A549 (cell line): Measurements from ENCODE around the gene PTGER3. TPM values are rescaled to one million over a fixed set of nuclear protein-coding genes. Genes with fewer than 3 reads are reported as not detected.

ENCODE experiments used
- ATAC-seq, 2 experiments: fragments of 200-7000 bp in 1 of 2; fragments of >200 bp in 1 of 2; cut with Nextera tagmentation in 1 of 2; cut with Tn5 transposase in 1 of 2; 3 replicates each; pipeline versions ENCODE4 v1.8.0 to v1.9.1; 2018 to 2020; ENCODE audit warnings: mild to moderate bottlenecking in 1 of 2, moderate library complexity in 1 of 2
- CTCF ChIA-PET: fragments of 300-600 bp; sonication (Branson Sonifier 250); formaldehyde crosslinking; extraction: SDS; loops from one replicate; lab custom pipeline; 2021; ENCODE audit warnings: antibody characterized with exemption, inconsistent platforms; lab: Yijun Ruan, JAX
- POLR2A ChIA-PET: fragments of 350-600 bp; formaldehyde crosslinking; extraction: SDS; loops from one replicate; lab custom pipeline; 2021; ENCODE audit warnings: antibody characterized with exemption, inconsistent platforms; lab: Yijun Ruan, JAX
- DNase-seq, 2 experiments: peaks; one replicate each; pipeline versions ENCODE4 v3.0.0 to v3.0.0-alpha.2; 2011 to 2016; ENCODE audit warnings: low read depth in 1 of 2, low spot score in 1 of 2
- FAIRE-seq: peaks from 2 replicates; lab custom pipeline; 2011; peaks lifted over from hg19 to GRCh38; lab: Jason Lieb, UNC
- H3K27ac ChIP-seq, 2 experiments: fragments of >200 bp; sonication (Bioruptor Twin); formaldehyde crosslinking; 3 replicates each; pipeline ENCODE4 v1.5.1; 2016 to 2017
- H3K4me1 ChIP-seq: fragments of >200 bp; sonication (Bioruptor Twin); formaldehyde crosslinking; 3 replicates; pipeline ENCODE4 v1.6.1; 2016
- H3K4me2 ChIP-seq: fragments of >200 bp; sonication (Bioruptor Twin); formaldehyde crosslinking; 3 replicates; pipeline ENCODE4 v1.6.1; 2016
- H3K4me3 ChIP-seq: fragments of >200 bp; sonication (Bioruptor Twin); formaldehyde crosslinking; 3 replicates; pipeline ENCODE4 v1.5.1; 2016
- H3K9me3 ChIP-seq: fragments of >200 bp; sonication (Bioruptor Twin); formaldehyde crosslinking; 3 replicates; pipeline ENCODE4 v1.6.1; 2016
- BHLHE40 ChIP-seq: IDR thresholded peaks from 2 replicates; pipeline ENCODE4 v1.6.1; 2012; ENCODE audit warnings: low read depth, low read length, inconsistent platforms
- CBX8 ChIP-seq: fragments of 200-600 bp; sonication (generic); IDR thresholded peaks from 2 replicates; pipeline ENCODE4 v1.6.1; 2016
- EHMT2 ChIP-seq: fragments of 200-600 bp; sonication (generic); IDR thresholded peaks from 2 replicates; pipeline ENCODE4 v1.6.1; 2016; ENCODE audit warnings: antibody characterized with exemption, low read depth, mild to moderate bottlenecking, moderate library complexity
- FOSB ChIP-seq: fragments of 250-450 bp; sonication (Bioruptor Pico); IDR thresholded peaks from 2 replicates; pipeline ENCODE4 v1.5.0; 2020; ENCODE audit warnings: mild to moderate bottlenecking, moderate library complexity
- GATA3 ChIP-seq: IDR thresholded peaks from 2 replicates; pipeline ENCODE4 v1.6.1; 2012; ENCODE audit warnings: borderline replicate concordance
- HEYL ChIP-seq: fragments of 250-450 bp; sonication (Bioruptor Pico); IDR thresholded peaks from 2 replicates; pipeline ENCODE4 v1.8.0; 2021; ENCODE audit warnings: mild to moderate bottlenecking, moderate library complexity
- HOXA7 ChIP-seq: fragments of 250-450 bp; sonication (Bioruptor Pico); IDR thresholded peaks from 2 replicates; pipeline ENCODE4 v1.5.0; 2020; ENCODE audit warnings: mild to moderate bottlenecking, moderate library complexity
- HOXB5 ChIP-seq: fragments of 250-450 bp; sonication (Bioruptor Pico); IDR thresholded peaks from 2 replicates; pipeline ENCODE4 v1.5.0; 2020; ENCODE audit warnings: mild to moderate bottlenecking, moderate library complexity
- JUN ChIP-seq, 2 experiments: fragments of >200 bp; sonication (Bioruptor Twin); formaldehyde crosslinking; IDR thresholded peaks; 2 replicates in 1 of 2; 3 replicates in 1 of 2; pipeline ENCODE4 v1.6.1; 2016 to 2017
- KDM1A ChIP-seq: fragments of 200-600 bp; sonication (generic); IDR thresholded peaks from 2 replicates; pipeline ENCODE4 v1.6.1; 2016; ENCODE audit warnings: low read depth, mild to moderate bottlenecking
- MAZ ChIP-seq: fragments of 150-350 bp; IDR thresholded peaks from 2 replicates; pipeline ENCODE4 v1.6.1; 2014; ENCODE audit warnings: antibody characterized with exemption, low read depth, low read length, borderline replicate concordance
- NFE2L2 ChIP-seq: fragments of 150-350 bp; conservative IDR thresholded peaks from 2 replicates; pipeline ENCODE4 v1.6.1; 2014; ENCODE audit warnings: low read length
- NPAS2 ChIP-seq: fragments of 250-450 bp; sonication (Bioruptor Pico); IDR thresholded peaks from 2 replicates; pipeline ENCODE4 v1.8.0; 2022; ENCODE audit warnings: mild to moderate bottlenecking, moderate library complexity, borderline replicate concordance
- PHF8 ChIP-seq: fragments of 200-600 bp; sonication (generic); IDR thresholded peaks from 2 replicates; pipeline ENCODE4 v1.6.1; 2016; ENCODE audit warnings: low read depth, mild to moderate bottlenecking, antibody characterized with exemption, moderate library complexity, borderline replicate concordance
- TP53 ChIP-seq: fragments of 250-450 bp; sonication (Bioruptor Pico); IDR thresholded peaks from 2 replicates; pipeline ENCODE4 v1.5.0; 2021; ENCODE audit warnings: mild to moderate bottlenecking, moderate library complexity
- WGBS: methylation state at CpG from one replicate; pipeline ENCODE4 v1.1.6; 2017; ENCODE audit errors: missing lambda C conversion rate; 5-methylcytosine and 5-hydroxymethylcytosine counted together
- polyA plus RNA-seq, 4 experiments: library from polyadenylated mRNA; depleted of rRNA in 3 of 4; stranded (reverse); fragments of >200 nt; fragmentation: RNase III in 1 of 4; extraction: RNeasy Plus Mini Kit Qiagen cat#74134 plus additional on column Dnase treatment in 1 of 4; gene quantifications; 2 replicates in 3 of 4; 3 replicates in 1 of 4; pipeline ENCODE4 v1.2.3, GENCODE V29; 2011 to 2017
- TF ChIP-seq, protein P1 (sequence below): fragments of 150-350 bp; IDR thresholded peaks from 2 replicates; pipeline ENCODE4 v1.6.1; 2014; ENCODE audit warnings: low read depth, mild to moderate bottlenecking, low read length
- TF ChIP-seq, protein P2 (sequence below): fragments of >200 bp; sonication (Bioruptor Twin); formaldehyde crosslinking; IDR thresholded peaks from 3 replicates; pipeline ENCODE4 v1.6.1; 2016
- TF ChIP-seq, protein P3 (sequence below): fragments of >200 bp; sonication (Bioruptor Twin); formaldehyde crosslinking; IDR thresholded peaks from 3 replicates; pipeline ENCODE4 v1.5.1; 2016
- TF ChIP-seq, protein P4 (sequence below): fragments of >200 bp; sonication (Bioruptor Twin); formaldehyde crosslinking; IDR thresholded peaks from 2 replicates; pipeline ENCODE4 v1.6.1; 2016
- TF ChIP-seq, protein P5 (sequence below): fragments of 450-650 bp; IDR thresholded peaks from 2 replicates; pipeline ENCODE4 v1.6.1; 2014; ENCODE audit warnings: antibody characterized with exemption

PTGER3 gene
- polyA plus RNA-seq, 2 of the 4 experiments (the other 2 are of a cell fraction): not detected

DNA sequence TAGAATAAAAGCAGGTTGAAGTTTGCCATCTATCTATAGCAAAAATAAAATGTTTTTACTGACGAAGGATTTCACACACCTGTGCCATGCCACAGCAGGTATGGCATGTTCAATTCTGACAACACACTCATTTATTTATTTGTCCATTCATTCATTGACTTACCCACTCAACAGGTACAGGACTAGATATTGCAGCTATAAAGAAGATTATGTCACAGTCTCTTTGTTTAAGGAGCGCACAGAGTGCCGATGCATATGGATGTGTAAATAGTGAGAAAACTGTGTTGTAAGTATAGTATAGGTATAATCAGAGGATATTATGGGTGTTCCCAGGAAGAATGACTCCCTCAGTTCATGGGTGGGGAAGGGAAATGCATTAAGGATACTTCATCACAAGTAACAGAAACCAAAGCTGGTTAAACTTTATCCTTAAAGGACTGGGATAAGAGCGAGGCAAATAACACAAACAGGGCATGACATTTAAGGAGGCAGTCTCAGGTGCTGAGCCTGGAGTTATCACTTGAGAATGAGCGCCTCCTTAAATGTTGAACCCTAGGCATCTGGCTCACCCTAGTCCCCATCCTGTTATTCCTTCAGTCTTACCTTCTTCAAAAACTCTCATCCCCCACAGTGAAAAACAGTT lies 41.1 kb upstream of the PTGER3 start (continued):
- TF ChIP-seq, protein P1, sequence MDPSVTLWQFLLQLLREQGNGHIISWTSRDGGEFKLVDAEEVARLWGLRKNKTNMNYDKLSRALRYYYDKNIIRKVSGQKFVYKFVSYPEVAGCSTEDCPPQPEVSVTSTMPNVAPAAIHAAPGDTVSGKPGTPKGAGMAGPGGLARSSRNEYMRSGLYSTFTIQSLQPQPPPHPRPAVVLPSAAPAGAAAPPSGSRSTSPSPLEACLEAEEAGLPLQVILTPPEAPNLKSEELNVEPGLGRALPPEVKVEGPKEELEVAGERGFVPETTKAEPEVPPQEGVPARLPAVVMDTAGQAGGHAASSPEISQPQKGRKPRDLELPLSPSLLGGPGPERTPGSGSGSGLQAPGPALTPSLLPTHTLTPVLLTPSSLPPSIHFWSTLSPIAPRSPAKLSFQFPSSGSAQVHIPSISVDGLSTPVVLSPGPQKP: no peak
- TF ChIP-seq MAZ: no peak
- TF ChIP-seq, all 56 proteins: peak for 0

DNA sequence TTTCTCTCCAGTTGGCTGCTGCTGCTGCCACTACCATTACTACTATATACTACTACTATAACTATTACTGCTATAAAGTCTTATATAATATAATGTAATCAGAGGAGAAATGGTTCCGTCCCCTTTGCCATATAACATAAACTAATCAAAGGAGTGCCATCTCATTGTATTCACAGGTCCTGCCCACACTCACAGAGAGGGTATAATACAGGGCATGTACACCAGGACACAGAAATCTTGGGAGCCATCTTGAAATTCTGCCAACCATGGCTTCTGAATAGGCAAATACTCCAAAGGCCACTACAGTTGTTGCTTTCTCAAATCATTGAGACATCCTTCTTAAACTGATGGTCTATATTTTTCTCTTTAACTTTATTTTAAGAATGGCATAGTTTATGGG lies 40.1 kb upstream of the PTGER3 start:
- TF ChIP-seq CBX8: no peak
- TF ChIP-seq, protein P2, sequence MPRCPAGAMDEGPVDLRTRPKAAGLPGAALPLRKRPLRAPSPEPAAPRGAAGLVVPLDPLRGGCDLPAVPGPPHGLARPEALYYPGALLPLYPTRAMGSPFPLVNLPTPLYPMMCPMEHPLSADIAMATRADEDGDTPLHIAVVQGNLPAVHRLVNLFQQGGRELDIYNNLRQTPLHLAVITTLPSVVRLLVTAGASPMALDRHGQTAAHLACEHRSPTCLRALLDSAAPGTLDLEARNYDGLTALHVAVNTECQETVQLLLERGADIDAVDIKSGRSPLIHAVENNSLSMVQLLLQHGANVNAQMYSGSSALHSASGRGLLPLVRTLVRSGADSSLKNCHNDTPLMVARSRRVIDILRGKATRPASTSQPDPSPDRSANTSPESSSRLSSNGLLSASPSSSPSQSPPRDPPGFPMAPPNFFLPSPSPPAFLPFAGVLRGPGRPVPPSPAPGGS: no peak
- no peak for TF ChIP-seq HEYL (CRISPR knock-in tag)
- TF ChIP-seq GATA3: no peak
- no peak for TF ChIP-seq KDM1A
- TF ChIP-seq, protein P1: no peak
- no peak for TF ChIP-seq JUN (IDR thresholded peaks at IDR 0.05)
- no peak for TF ChIP-seq HOXA7 (CRISPR knock-in tag)
- no peak for TF ChIP-seq NFE2L2
- no peak for TF ChIP-seq FOSB (CRISPR knock-in tag)
- TF ChIP-seq, protein P3, sequence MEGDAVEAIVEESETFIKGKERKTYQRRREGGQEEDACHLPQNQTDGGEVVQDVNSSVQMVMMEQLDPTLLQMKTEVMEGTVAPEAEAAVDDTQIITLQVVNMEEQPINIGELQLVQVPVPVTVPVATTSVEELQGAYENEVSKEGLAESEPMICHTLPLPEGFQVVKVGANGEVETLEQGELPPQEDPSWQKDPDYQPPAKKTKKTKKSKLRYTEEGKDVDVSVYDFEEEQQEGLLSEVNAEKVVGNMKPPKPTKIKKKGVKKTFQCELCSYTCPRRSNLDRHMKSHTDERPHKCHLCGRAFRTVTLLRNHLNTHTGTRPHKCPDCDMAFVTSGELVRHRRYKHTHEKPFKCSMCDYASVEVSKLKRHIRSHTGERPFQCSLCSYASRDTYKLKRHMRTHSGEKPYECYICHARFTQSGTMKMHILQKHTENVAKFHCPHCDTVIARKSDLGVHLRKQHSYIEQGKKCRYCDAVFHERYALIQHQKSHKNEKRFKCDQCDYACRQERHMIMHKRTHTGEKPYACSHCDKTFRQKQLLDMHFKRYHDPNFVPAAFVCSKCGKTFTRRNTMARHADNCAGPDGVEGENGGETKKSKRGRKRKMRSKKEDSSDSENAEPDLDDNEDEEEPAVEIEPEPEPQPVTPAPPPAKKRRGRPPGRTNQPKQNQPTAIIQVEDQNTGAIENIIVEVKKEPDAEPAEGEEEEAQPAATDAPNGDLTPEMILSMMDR: no peak
- TF ChIP-seq, protein P4, sequence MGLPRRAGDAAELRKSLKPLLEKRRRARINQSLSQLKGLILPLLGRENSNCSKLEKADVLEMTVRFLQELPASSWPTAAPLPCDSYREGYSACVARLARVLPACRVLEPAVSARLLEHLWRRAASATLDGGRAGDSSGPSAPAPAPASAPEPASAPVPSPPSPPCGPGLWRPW: no peak
- TF ChIP-seq BHLHE40: no peak
- TF ChIP-seq PHF8: no peak
- TF ChIP-seq NPAS2: no peak
- TF ChIP-seq HOXB5 (CRISPR knock-in tag): no peak
- TF ChIP-seq EHMT2: no peak
- TF ChIP-seq, protein P5, sequence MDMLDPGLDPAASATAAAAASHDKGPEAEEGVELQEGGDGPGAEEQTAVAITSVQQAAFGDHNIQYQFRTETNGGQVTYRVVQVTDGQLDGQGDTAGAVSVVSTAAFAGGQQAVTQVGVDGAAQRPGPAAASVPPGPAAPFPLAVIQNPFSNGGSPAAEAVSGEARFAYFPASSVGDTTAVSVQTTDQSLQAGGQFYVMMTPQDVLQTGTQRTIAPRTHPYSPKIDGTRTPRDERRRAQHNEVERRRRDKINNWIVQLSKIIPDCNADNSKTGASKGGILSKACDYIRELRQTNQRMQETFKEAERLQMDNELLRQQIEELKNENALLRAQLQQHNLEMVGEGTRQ: no peak
- no peak for TF ChIP-seq TP53
- TF ChIP-seq, all 56 proteins: peak for 0
- 63% methylated on average over 1 of the region's 1 CpG for WGBS
- ChIA-PET POLR2A (no interaction called here), CTCF (no interaction called here)
- Histone ChIP-seq H3K4me2 (no peak overlapping the region), H3K9me3 (no peaks in the 10 kb centered on the region), H3K4me3 (no peak overlapping the region), H3K4me1 (peaks cover 5% of the 10 kb centered on the region; the same call in 1 of the 3 replicates), H3K27ac (no peak overlapping the region)
- no peak for FAIRE-seq
- no peak for DNase-seq
- ATAC-seq: no peak
